ENCODE measurements around the gene PTPRF. TPM values are rescaled to one million over a fixed set of nuclear protein-coding genes. Genes with fewer than 3 reads are reported as not detected.

Gene PTPRF
- polyA plus RNA-seq, 1 experiment: 68.3 TPM

DNA sequence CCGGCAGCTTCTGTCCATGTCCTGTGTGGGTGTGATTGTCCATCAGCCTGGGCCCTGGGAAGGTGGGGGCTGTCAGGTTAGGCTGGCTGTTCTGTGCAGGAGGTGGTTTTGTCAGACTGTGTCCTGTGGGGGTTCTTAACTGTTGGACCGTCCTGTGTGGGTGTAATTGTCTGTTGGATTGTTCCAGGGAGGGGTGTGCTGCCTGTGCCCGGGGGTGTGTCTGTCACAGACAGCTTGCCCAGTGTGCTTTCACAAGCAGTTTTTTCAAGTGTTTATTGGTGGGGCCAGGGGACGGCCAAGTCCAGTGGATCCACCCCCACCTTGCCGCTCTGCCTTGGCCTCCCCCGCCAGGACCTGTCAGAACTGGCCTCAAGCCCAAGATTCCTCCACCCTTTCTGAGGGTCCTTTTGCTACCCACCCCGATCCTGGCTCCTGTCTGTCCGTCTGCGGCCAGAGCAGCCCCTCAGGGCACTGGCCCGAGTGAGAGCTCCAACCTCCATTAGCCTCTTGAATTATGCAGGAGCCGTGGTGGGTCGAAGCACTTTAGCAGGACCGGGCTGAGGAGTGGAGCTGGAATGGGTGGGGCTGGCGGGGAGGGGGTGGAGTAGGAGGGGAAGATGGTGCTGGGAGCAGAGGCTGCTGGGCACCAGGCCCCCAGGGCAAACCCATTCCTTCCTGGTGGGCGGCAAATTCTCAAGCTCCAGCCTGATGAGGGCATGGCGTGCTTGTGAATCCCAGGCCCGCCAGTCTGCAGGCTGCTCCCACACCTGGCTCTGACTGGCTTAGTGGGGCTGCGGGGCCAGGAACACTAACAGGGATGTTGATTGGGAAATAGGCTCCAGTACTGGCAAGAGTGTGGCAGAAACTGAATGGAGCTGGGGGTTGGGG, 47.2 kb downstream of the PTPRF start:
- no peaks in the 10 kb centered on the region for H3K27me3 ChIP-seq (ENCODE audit: control insufficient read depth, insufficient read depth, low read length)
- ChIA-PET CTCF (interaction anchor here (0.7 kb wide), 1 partner anchor 357 kb away, joined by 3 read pairs; no protein-coding TSS in a partner anchor), POLR2A (no interaction called here)
- H3K27ac ChIP-seq (ENCODE audit: low read depth, low read length): no peak overlapping the region
- TF ChIP-seq, protein P1, sequence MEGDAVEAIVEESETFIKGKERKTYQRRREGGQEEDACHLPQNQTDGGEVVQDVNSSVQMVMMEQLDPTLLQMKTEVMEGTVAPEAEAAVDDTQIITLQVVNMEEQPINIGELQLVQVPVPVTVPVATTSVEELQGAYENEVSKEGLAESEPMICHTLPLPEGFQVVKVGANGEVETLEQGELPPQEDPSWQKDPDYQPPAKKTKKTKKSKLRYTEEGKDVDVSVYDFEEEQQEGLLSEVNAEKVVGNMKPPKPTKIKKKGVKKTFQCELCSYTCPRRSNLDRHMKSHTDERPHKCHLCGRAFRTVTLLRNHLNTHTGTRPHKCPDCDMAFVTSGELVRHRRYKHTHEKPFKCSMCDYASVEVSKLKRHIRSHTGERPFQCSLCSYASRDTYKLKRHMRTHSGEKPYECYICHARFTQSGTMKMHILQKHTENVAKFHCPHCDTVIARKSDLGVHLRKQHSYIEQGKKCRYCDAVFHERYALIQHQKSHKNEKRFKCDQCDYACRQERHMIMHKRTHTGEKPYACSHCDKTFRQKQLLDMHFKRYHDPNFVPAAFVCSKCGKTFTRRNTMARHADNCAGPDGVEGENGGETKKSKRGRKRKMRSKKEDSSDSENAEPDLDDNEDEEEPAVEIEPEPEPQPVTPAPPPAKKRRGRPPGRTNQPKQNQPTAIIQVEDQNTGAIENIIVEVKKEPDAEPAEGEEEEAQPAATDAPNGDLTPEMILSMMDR (IDR thresholded peaks at IDR 0.05; ENCODE audit: low read depth, low read length): no peak
- no peaks in the 10 kb centered on the region for H3K9me3 ChIP-seq (ENCODE audit: control insufficient read depth, insufficient read depth, low read length)
- no peak for DNase-seq (ENCODE audit: low read depth, low spot score)
- no peak overlapping the region for H3K4me3 ChIP-seq (ENCODE audit: low read depth, low read length)

DNA sequence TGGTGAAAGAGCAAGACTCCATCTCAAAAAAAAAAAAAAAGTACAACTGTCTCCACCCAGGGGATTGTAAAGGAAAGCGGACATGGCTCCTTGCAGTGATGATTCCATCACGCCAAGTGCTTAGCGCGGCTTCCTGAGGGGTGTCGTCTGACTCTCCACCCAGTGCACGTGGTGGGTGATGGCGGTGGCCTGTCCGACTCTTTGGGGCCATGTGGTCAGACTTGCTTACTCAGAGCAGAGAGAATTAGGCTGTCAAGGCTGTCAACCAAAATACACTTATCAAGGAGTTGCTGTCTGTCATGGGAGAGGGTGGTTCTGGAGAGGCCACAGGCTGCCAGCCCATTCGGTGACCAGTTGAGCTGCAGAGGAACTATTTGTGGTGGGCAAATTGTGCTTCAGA, 49.4 kb downstream of the PTPRF start:
- ChIA-PET POLR2A (no interaction called here), CTCF (no interaction called here)
- DNase-seq (ENCODE audit: low read depth, low spot score): no peak

DNA sequence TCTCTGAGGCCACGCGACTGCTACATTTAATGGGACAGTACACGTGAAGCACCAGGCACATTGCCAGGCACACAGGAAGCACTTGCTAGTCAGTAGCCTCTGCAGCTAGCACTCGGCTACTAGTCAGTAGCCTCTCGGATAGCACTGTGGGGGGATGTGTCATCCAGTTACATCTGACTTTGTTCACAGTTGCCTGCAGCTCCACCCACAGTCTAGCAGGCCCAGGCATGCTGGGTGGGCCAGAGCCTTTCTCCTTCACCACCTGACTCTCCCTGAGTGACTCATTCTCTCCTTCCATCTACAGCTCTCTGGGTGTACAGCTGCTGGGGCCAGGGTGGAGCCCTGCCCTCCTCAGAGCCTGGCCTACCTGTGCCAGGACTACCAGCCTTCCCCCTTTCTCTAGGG, 51.5 kb downstream of the PTPRF start:
- CTCF ChIA-PET: interaction anchor here (1.1 to 2.1 kb wide), 2 partner anchors 52 to 54 kb away, joined by 4 to 5 read pairs; no protein-coding TSS in a partner anchor

More for the DNA sequence above, 49.4 kb downstream of the PTPRF start:
- H3K27me3 ChIP-seq (ENCODE audit: control insufficient read depth, insufficient read depth, low read length): no peaks in the 10 kb centered on the region
- H3K4me3 ChIP-seq (ENCODE audit: low read depth, low read length): no peak overlapping the region
- H3K27ac ChIP-seq (ENCODE audit: low read depth, low read length): no peak overlapping the region
- no peaks in the 10 kb centered on the region for H3K9me3 ChIP-seq (ENCODE audit: control insufficient read depth, insufficient read depth, low read length)
- TF ChIP-seq, protein P1 (IDR thresholded peaks at IDR 0.05; ENCODE audit: low read depth, low read length): no peak

DNA sequence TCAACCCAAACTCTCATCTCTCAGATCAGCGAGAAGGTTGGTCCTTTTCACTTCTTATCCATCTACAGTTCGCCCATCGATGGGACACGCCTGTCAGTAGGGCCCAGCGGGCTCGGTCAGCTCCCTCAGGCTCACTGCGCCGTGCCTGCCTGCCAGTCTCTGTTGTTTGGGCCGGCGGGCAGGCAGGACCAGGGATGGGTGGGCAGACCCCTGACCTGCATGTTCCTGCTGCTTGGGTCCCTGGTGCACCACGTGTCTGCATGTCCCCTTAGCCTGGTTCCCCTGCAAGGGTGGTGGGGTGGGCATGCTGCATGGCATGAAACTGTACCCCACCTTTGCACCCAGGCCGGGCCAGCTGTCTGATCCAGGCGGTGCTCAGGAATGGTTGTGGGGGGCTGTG, 52.4 kb downstream of the PTPRF start:
- no peaks in the 10 kb centered on the region for H3K9me3 ChIP-seq (ENCODE audit: control insufficient read depth, insufficient read depth, low read length)
- DNase-seq (ENCODE audit: low read depth, low spot score): no peak
- TF ChIP-seq, protein P1 (IDR thresholded peaks at IDR 0.05; ENCODE audit: low read depth, low read length): no peak
- H3K4me3 ChIP-seq (ENCODE audit: low read depth, low read length): no peak overlapping the region
- ChIA-PET CTCF (no interaction called here), POLR2A (no interaction called here)
- no peak overlapping the region for H3K27ac ChIP-seq (ENCODE audit: low read depth, low read length)
- H3K27me3 ChIP-seq (ENCODE audit: control insufficient read depth, insufficient read depth, low read length): no peaks in the 10 kb centered on the region

More for the DNA sequence above, 51.5 kb downstream of the PTPRF start:
- H3K9me3 ChIP-seq (ENCODE audit: control insufficient read depth, insufficient read depth, low read length): no peaks in the 10 kb centered on the region
- POLR2A ChIA-PET: interaction anchor here (1.5 kb wide), 1 partner anchor 68 kb away, joined by 8 read pairs; the partner anchor contains the start of gene KDM4A
- DNase-seq (ENCODE audit: low read depth, low spot score): peak; percentile 81
- peak overlapping the region; percentile 52 for H3K27ac ChIP-seq (ENCODE audit: low read depth, low read length)
- H3K27me3 ChIP-seq (ENCODE audit: control insufficient read depth, insufficient read depth, low read length): no peaks in the 10 kb centered on the region
- H3K4me3 ChIP-seq (ENCODE audit: low read depth, low read length): no peak overlapping the region
- TF ChIP-seq, protein P1 (IDR thresholded peaks at IDR 0.05; ENCODE audit: low read depth, low read length): no peak

DNA sequence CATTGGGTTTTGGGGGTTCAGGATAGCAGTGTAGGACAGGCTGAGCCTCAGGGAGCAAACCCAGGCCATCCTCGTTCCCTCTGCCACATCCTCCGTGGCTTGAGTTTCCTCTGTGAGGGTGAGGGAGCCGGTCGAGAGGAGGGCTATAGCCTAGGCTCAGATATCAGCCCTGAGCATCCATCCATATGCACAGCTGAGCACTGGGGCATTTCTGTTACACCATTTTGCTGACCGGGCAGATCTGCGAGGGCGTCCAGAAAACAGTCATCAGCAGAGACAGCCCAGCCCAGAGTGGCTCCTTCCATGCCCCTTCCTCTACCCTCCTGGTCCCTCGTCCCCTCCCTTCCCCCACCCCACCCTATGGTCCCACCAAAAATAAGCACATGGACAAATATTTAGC, 53.5 kb downstream of the PTPRF start:
- TF ChIP-seq, protein P1 (IDR thresholded peaks at IDR 0.05; ENCODE audit: low read depth, low read length): no peak
- DNase-seq (ENCODE audit: low read depth, low spot score): no peak
- Histone ChIP-seq H3K4me3 (ENCODE audit: low read depth, low read length) (no peak overlapping the region), H3K27me3 (ENCODE audit: control insufficient read depth, insufficient read depth, low read length) (no peaks in the 10 kb centered on the region), H3K27ac (ENCODE audit: low read depth, low read length) (no peak overlapping the region), H3K9me3 (ENCODE audit: control insufficient read depth, insufficient read depth, low read length) (no peaks in the 10 kb centered on the region)
- POLR2A ChIA-PET: no interaction called here
- CTCF ChIA-PET: no interaction called here

Data from AG04450 (cell line).